K562 (cell line): ENCODE results near the gene GIMAP6. TPM values are rescaled to one million over a fixed set of nuclear protein-coding genes. Genes with fewer than 3 reads are reported as not detected.

ENCODE experiments used
- ATAC-seq: fragments of 200-7000 bp; cut with Tn5 transposase; 3 replicates; pipeline ENCODE4 v1.9.1; 2020; ENCODE audit warnings: moderate library complexity
- BruUV-seq: library from RNA; stranded (reverse); fragments of 400-500 nt; replicated peaks from 2 replicates; lab custom pipeline; 2021; lab: Mats Ljungman, UMichigan
- CTCF ChIA-PET: fragments of 300-600 bp; formaldehyde crosslinking; extraction: SDS; loops from one replicate; lab custom pipeline; 2021; ENCODE audit warnings: low intra/inter-chr PET ratio; lab: Yijun Ruan, JAX
- POLR2A ChIA-PET: fragments of 300-600, 350-650 bp; sonication (Branson Sonifier 250); formaldehyde crosslinking; extraction: SDS; loops from one replicate; lab custom pipeline; 2021; ENCODE audit warnings: antibody characterized with exemption, inconsistent platforms; lab: Yijun Ruan, JAX
- DNase-seq, 4 experiments: peaks; one replicate each; pipeline versions ENCODE4 v3.0.0 to v3.0.0-alpha.2; 2011 to 2018; ENCODE audit warnings: low spot score in 3 of 4, mixed read lengths in 3 of 4; ENCODE audit errors: extremely low read depth in 1 of 4
- FAIRE-seq: peaks from 2 replicates; lab custom pipeline; 2011; peaks lifted over from hg19 to GRCh38; lab: Jason Lieb, UNC
- H2AFZ ChIP-seq: 2 replicates; pipeline ENCODE4 v1.6.0; 2011; ENCODE audit warnings: low read depth, low read length, control low read depth, inconsistent platforms
- H3K27ac ChIP-seq: fragments of 200-600 bp; 3 replicates; pipeline ENCODE4 v1.8.0; 2011; ENCODE audit warnings: low read depth, mild to moderate bottlenecking, control low read depth, inconsistent platforms, low read length, moderate library complexity, mixed read lengths; ENCODE audit errors: extremely low read depth
- H3K27me3 ChIP-seq, 2 experiments: fragments of 300-600 bp in 1 of 2; 2 replicates in 1 of 2; 3 replicates in 1 of 2; pipeline versions ENCODE4 v1.6.0 to v1.8.0; 2011; ENCODE audit warnings: inconsistent platforms in 2 of 2, low read length in 2 of 2, mild to moderate bottlenecking in 1 of 2, mixed read lengths in 1 of 2, moderate library complexity in 1 of 2; ENCODE audit not compliant: control insufficient read depth in 2 of 2, insufficient read depth in 2 of 2
- H3K36me3 ChIP-seq: fragments of 300-600 bp; 3 replicates; pipeline ENCODE4 v1.8.0; 2011; ENCODE audit warnings: mild to moderate bottlenecking, low read length, inconsistent platforms; ENCODE audit not compliant: control insufficient read depth, insufficient read depth
- H3K4me1 ChIP-seq, 2 experiments: fragments of 200-600 bp in 1 of 2; replicated peaks in 1 of 2; 2 replicates in 1 of 2; 3 replicates in 1 of 2; pipeline versions ENCODE4 v1.5.1 to v1.8.0; 2011; ENCODE audit warnings: inconsistent platforms in 2 of 2, low read length in 2 of 2, mild to moderate bottlenecking in 1 of 2, mixed read lengths in 1 of 2, moderate library complexity in 1 of 2; ENCODE audit not compliant: control insufficient read depth in 2 of 2, insufficient read depth in 2 of 2
- H3K4me2 ChIP-seq: 2 replicates; pipeline ENCODE4 v1.6.1; 2011; ENCODE audit warnings: low read length, control low read depth, inconsistent platforms, mixed read lengths; ENCODE audit not compliant: insufficient read depth
- H3K4me3 ChIP-seq: fragments of 200-600 bp; sonication (generic), shearing (Covaris generic); 2 replicates; pipeline ENCODE4 v1.5.1; 2016; ENCODE audit warnings: control low read depth, inconsistent platforms
- H3K79me2 ChIP-seq: fragments of 200-600 bp; 3 replicates; pipeline ENCODE4 v1.8.0; 2011; ENCODE audit warnings: low read length, inconsistent platforms; ENCODE audit not compliant: control insufficient read depth, insufficient read depth
- H3K9ac ChIP-seq, 2 experiments: 2 replicates each; pipeline versions ENCODE4 v1.6.0 to v1.6.1; 2011; ENCODE audit warnings: low read depth in 2 of 2, low read length in 2 of 2, control low read depth in 1 of 2, inconsistent platforms in 1 of 2, mild to moderate bottlenecking in 1 of 2, mixed read lengths in 1 of 2; ENCODE audit not compliant: insufficient read depth in 1 of 2
- H3K9me1 ChIP-seq: one replicate; pipeline ENCODE4 v1.6.0; 2011; ENCODE audit warnings: inconsistent platforms, mild to moderate bottlenecking, low read length, moderate library complexity; ENCODE audit not compliant: control insufficient read depth, insufficient read depth
- H3K9me3 ChIP-seq: replicated peaks from 2 replicates; pipeline ENCODE4 v1.5.1; 2011; ENCODE audit warnings: low read depth, low read length, inconsistent platforms; ENCODE audit not compliant: control insufficient read depth, insufficient read depth
- H4K20me1 ChIP-seq: replicated peaks from 2 replicates; pipeline ENCODE4 v1.6.1; 2011; ENCODE audit warnings: low read length, inconsistent platforms, mixed read lengths; ENCODE audit not compliant: control insufficient read depth, insufficient read depth
- BRF1 ChIP-seq: IDR thresholded peaks from 3 replicates; pipeline ENCODE4 v1.6.1; 2011; ENCODE audit warnings: borderline replicate concordance, mild to moderate bottlenecking; ENCODE audit not compliant: insufficient read length; ENCODE audit errors: extremely low read depth
- CBX2 ChIP-seq: fragments of 200-600 bp; sonication (generic); IDR thresholded peaks from one replicate; pipeline ENCODE4 v1.6.1; 2012; ENCODE audit warnings: mild to moderate bottlenecking, low read length, inconsistent platforms; ENCODE audit not compliant: insufficient read depth, poor library complexity, severe bottlenecking
- CSDE1 ChIP-seq, 2 experiments: fragments of 450-650 bp; IDR thresholded peaks; 2 replicates each; pipeline ENCODE4 v1.6.1; 2016; ENCODE audit warnings: mild to moderate bottlenecking in 1 of 2
- MAFF ChIP-seq: IDR thresholded peaks from 2 replicates; pipeline ENCODE4 v1.6.1; 2012; ENCODE audit warnings: low read length, improper control_type of control experiment
- NCOA6 ChIP-seq: fragments of 450-650 bp; IDR thresholded peaks from 2 replicates; pipeline ENCODE4 v1.6.1; 2017; ENCODE audit warnings: mild to moderate bottlenecking
- NUFIP1 ChIP-seq: fragments of 450-650 bp; IDR thresholded peaks from 2 replicates; pipeline ENCODE4 v1.6.1; 2018; ENCODE audit not compliant: partially characterized antibody
- TFAP4 ChIP-seq: sonication (generic); formaldehyde crosslinking; IDR thresholded peaks from 2 replicates; pipeline ENCODE4 v1.8.0; 2022; ENCODE audit warnings: missing genetic modification reagents, mild to moderate bottlenecking, moderate library complexity, borderline replicate concordance
- TFE3 ChIP-seq: fragments of 450-650 bp; formaldehyde crosslinking; IDR thresholded peaks from 2 replicates; pipeline ENCODE4 v1.4.0; 2020; ENCODE audit warnings: mild to moderate bottlenecking, mixed read lengths
- WGBS: fragments of 100-300 bp; shearing (Covaris generic); methylation state at CpG from one replicate; pipeline ENCODE4 v1.1.6; 2016; ENCODE audit warnings: low coverage, mixed read lengths; ENCODE audit not compliant: insufficient coverage; ENCODE audit errors: missing lambda C conversion rate; 5-methylcytosine and 5-hydroxymethylcytosine counted together
- in situ Hi-C: fragments of 300-500 bp; cut with MboI; formaldehyde crosslinking; loops from 4 replicates; pipeline ENCODE4 v1.15.0; 2018; ENCODE audit warnings: inconsistent platforms, mixed read lengths
- intact Hi-C: fragments of 100-400 bp; cut with micrococcal nuclease; formaldehyde crosslinking; loops from 2 replicates; pipeline ENCODE4 v1.14.2; 2022
- polyA plus RNA-seq, 8 experiments: library from polyadenylated mRNA; depleted of rRNA in 4 of 8; stranded (reverse) in 5 of 8; unstranded in 3 of 8; fragments of >200 nt; fragmentation: Nextera tagmentation in 2 of 8; fragmentation: Illumina TruSeq in 1 of 8; extraction: Ambion mirVana in 2 of 8; extraction: Trizol in 1 of 8; gene quantifications; 2 replicates each; pipeline versions ENCODE4 v1.2.1 to v1.2.3, GENCODE V29; 2011 to 2014; ENCODE audit warnings: inconsistent platforms in 1 of 8, missing spikeins in 1 of 8
- total RNA-seq, 7 experiments: library from RNA; depleted of rRNA in 6 of 7; stranded (reverse); fragments of >200 nt in 6 of 7; fragmentation: Illumina TruSeq in 2 of 7; extraction: Trizol in 2 of 7; gene quantifications; 2 replicates each; pipeline versions ENCODE4 v1.2.1 to v1.2.3, GENCODE V29; 2011 to 2021; ENCODE audit warnings: low replicate concordance in 1 of 7
- TF ChIP-seq, protein P1 (sequence below): fragments of 250-450 bp; sonication (Bioruptor Pico); IDR thresholded peaks from 2 replicates; pipeline ENCODE4 v1.4.0; 2020; ENCODE audit warnings: mild to moderate bottlenecking, moderate library complexity

Gene GIMAP6
- total and polyA plus RNA-seq, 9 of the 15 experiments (the other 6 are each of a cell fraction or from before 2014, with no cell fraction given), result 0.04 to 0.45 (median 0.18) TPM

- TF ChIP-seq, protein P1, sequence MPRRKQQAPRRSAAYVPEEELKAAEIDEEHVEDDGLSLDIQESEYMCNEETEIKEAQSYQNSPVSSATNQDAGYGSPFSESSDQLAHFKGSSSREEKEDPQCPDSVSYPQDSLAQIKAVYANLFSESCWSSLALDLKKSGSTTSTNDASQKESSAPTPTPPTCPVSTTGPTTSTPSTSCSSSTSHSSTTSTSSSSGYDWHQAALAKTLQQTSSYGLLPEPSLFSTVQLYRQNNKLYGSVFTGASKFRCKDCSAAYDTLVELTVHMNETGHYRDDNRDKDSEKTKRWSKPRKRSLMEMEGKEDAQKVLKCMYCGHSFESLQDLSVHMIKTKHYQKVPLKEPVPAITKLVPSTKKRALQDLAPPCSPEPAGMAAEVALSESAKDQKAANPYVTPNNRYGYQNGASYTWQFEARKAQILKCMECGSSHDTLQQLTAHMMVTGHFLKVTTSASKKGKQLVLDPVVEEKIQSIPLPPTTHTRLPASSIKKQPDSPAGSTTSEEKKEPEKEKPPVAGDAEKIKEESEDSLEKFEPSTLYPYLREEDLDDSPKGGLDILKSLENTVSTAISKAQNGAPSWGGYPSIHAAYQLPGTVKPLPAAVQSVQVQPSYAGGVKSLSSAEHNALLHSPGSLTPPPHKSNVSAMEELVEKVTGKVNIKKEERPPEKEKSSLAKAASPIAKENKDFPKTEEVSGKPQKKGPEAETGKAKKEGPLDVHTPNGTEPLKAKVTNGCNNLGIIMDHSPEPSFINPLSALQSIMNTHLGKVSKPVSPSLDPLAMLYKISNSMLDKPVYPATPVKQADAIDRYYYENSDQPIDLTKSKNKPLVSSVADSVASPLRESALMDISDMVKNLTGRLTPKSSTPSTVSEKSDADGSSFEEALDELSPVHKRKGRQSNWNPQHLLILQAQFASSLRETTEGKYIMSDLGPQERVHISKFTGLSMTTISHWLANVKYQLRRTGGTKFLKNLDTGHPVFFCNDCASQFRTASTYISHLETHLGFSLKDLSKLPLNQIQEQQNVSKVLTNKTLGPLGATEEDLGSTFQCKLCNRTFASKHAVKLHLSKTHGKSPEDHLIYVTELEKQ (CRISPR knock-in tag), result no peak
- TF ChIP-seq CBX2, result no peak
- TF ChIP-seq, all 486 proteins: peak for 0
Observed at GRCh38 chr7:150656047-150656446, 23.9 kb upstream of the GIMAP6 start (continued).

DNA sequence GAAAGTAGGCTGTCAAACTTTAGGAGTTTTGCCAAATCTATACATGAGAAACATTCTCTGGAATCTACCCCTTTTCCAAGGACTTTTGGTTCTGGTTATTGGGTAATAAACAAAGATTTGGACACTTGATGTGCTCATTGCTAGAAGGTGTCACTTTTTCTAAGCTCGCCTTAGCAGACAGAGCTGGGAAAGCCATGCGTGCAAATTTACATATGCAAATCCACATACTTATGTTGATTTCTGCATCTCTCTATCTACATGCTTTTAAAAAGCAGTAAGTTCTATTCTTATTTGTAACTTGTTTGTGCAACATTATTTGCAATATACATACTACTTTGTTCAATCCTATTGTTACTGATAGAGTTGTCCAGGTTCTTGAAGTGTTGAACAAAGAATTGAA is 22.5 kb upstream of the GIMAP6 start:
- Histone ChIP-seq H3K27me3 (peaks cover 7 to 13% of the 10 kb centered on the region in 2 experiments; a peak in 4 of 5 replicates), H3K4me1 (no peaks in the 10 kb centered on the region), H2AFZ (no peak overlapping the region), H3K36me3 (no peaks in the 10 kb centered on the region), H3K27ac (no peak overlapping the region), H3K9me3 (no peaks in the 10 kb centered on the region), H4K20me1 (no peaks in the 10 kb centered on the region), H3K79me2 (no peaks in the 10 kb centered on the region), H3K9me1 (no peaks in the 10 kb centered on the region), H3K4me3 (no peak overlapping the region), H3K9ac (no peak overlapping the region), H3K4me2 (no peak overlapping the region)
- DNase-seq (no peak), ATAC-seq (no peak), FAIRE-seq (no peak)
- in situ Hi-C loops, result no loop called here
- ChIA-PET POLR2A (no interaction called here), CTCF (no interaction called here)
- no TSS peak for BruUV-seq
- TF ChIP-seq MAFF (no peak), TFAP4 (CRISPR knock-in tag) (no peak), CSDE1 (IDR thresholded peaks at IDR 0.05) (no peak), NCOA6 (no peak), BRF1 (no peak), NUFIP1 (no peak), TFE3 (CRISPR knock-in tag) (no peak)
- intact Hi-C loops, result no loop called here
- 2% methylated on average over 2 of the region's 2 CpGs for WGBS
